K562 (cell line): ENCODE results near the gene WFIKKN2. TPM values are rescaled to one million over a fixed set of nuclear protein-coding genes. Genes with fewer than 3 reads are reported as not detected.

Source experiments
- CSDE1 ChIP-seq, 2 experiments: fragments of 450-650 bp; IDR thresholded peaks; 2 replicates each; pipeline ENCODE4 v1.6.1; 2016; ENCODE audit warnings: mild to moderate bottlenecking in 1 of 2
- CTBP1 ChIP-seq: fragments of 450-650 bp; IDR thresholded peaks from 2 replicates; pipeline ENCODE4 v1.6.1; 2016; ENCODE audit warnings: borderline replicate concordance
- ELK1 ChIP-seq: sonication (generic); formaldehyde crosslinking; IDR thresholded peaks from 2 replicates; pipeline ENCODE4 v1.8.1; 2022; ENCODE audit warnings: missing genetic modification reagents
- ETS1 ChIP-seq: conservative IDR thresholded peaks from 2 replicates; pipeline ENCODE4 v1.6.1; 2011; ENCODE audit warnings: low read depth, mild to moderate bottlenecking, low read length; ENCODE audit not compliant: control insufficient read depth
- HDAC2 ChIP-seq: fragments of 450-650 bp; IDR thresholded peaks from 2 replicates; pipeline ENCODE4 v1.6.1; 2016; ENCODE audit warnings: mild to moderate bottlenecking
- KDM5B ChIP-seq: fragments of 200-600 bp; sonication (generic); IDR thresholded peaks from 2 replicates; pipeline ENCODE4 v1.6.1; 2012; ENCODE audit warnings: low read depth, mild to moderate bottlenecking, moderate library complexity, low read length, control low read depth, inconsistent platforms; ENCODE audit not compliant: insufficient replicate concordance
- MBD2 ChIP-seq: sonication (generic); IDR thresholded peaks from 2 replicates; pipeline ENCODE4 v1.6.1; 2016; ENCODE audit warnings: low read depth, borderline replicate concordance
- MED1 ChIP-seq: sonication (generic); formaldehyde crosslinking; IDR thresholded peaks from 2 replicates; pipeline ENCODE4 v1.8.1; 2023; ENCODE audit warnings: missing genetic modification reagents, borderline replicate concordance
- MTA3 ChIP-seq: fragments of 450-650 bp; formaldehyde crosslinking; IDR thresholded peaks from 2 replicates; pipeline ENCODE4 v1.6.1; 2017; ENCODE audit warnings: mild to moderate bottlenecking, borderline replicate concordance
- MYC ChIP-seq, 2 experiments: fragments of 250-450 bp in 1 of 2; sonication (Bioruptor Pico) in 1 of 2; IDR thresholded peaks; 2 replicates each; pipeline versions ENCODE4 v1.5.1 to v1.6.1; 2012 to 2021; ENCODE audit warnings: low read depth in 2 of 2, borderline replicate concordance in 1 of 2, improper control_type of control experiment in 1 of 2, low read length in 1 of 2, mild to moderate bottlenecking in 1 of 2, moderate library complexity in 1 of 2
- NCOA2 ChIP-seq, 2 experiments: fragments of 450-650 bp; IDR thresholded peaks; 2 replicates each; pipeline ENCODE4 v1.6.1; 2018; ENCODE audit warnings: mild to moderate bottlenecking in 2 of 2, moderate library complexity in 1 of 2; ENCODE audit not compliant: partially characterized antibody in 2 of 2
- NRF1 ChIP-seq, 2 experiments: fragments of 450-650 bp; IDR thresholded peaks in 1 of 2; conservative IDR thresholded peaks in 1 of 2; 2 replicates each; pipeline ENCODE4 v1.6.1; 2014; ENCODE audit warnings: mild to moderate bottlenecking in 2 of 2
- RBBP5 ChIP-seq: fragments of 200-600 bp; sonication (generic); IDR thresholded peaks from 2 replicates; pipeline ENCODE4 v1.6.1; 2012; ENCODE audit warnings: borderline replicate concordance, mild to moderate bottlenecking, low read length, control low read depth, inconsistent platforms; ENCODE audit not compliant: insufficient read depth, poor library complexity, severe bottlenecking
- RCOR1 ChIP-seq, 2 experiments: IDR thresholded peaks; 2 replicates each; pipeline ENCODE4 v1.6.1; 2012; ENCODE audit warnings: low read depth in 2 of 2, low read length in 2 of 2, borderline replicate concordance in 1 of 2, improper control_type of control experiment in 1 of 2
- TAF1 ChIP-seq: IDR thresholded peaks from 2 replicates; pipeline ENCODE4 v1.6.1; 2011; ENCODE audit warnings: mild to moderate bottlenecking, low read length, moderate library complexity; ENCODE audit not compliant: insufficient read depth, control insufficient read depth, severe bottlenecking; ENCODE audit errors: extremely low read depth
- TBP ChIP-seq: optimal IDR thresholded peaks from 2 replicates; pipeline ENCODE3; 2011; ENCODE audit warnings: low read depth, low read length, improper control_type of control experiment
- TEAD4 ChIP-seq, 2 experiments: sonication (generic) in 1 of 2; formaldehyde crosslinking in 1 of 2; IDR thresholded peaks; 2 replicates each; pipeline versions ENCODE4 v1.6.1 to v1.8.0; 2012 to 2022; ENCODE audit warnings: borderline replicate concordance in 1 of 2, inconsistent platforms in 1 of 2, low read length in 1 of 2, mild to moderate bottlenecking in 1 of 2, missing genetic modification reagents in 1 of 2
- TFAP4 ChIP-seq: sonication (generic); formaldehyde crosslinking; IDR thresholded peaks from 2 replicates; pipeline ENCODE4 v1.8.0; 2022; ENCODE audit warnings: missing genetic modification reagents, mild to moderate bottlenecking, moderate library complexity, borderline replicate concordance
- THRB ChIP-seq: fragments of 450-650 bp; formaldehyde crosslinking; conservative IDR thresholded peaks from 2 replicates; pipeline ENCODE4 v1.4.0; 2022; ENCODE audit warnings: mild to moderate bottlenecking, missing genetic modification characterization
- polyA plus RNA-seq, 8 experiments: library from polyadenylated mRNA; depleted of rRNA in 4 of 8; stranded (reverse) in 5 of 8; unstranded in 3 of 8; fragments of >200 nt; fragmentation: Nextera tagmentation in 2 of 8; fragmentation: Illumina TruSeq in 1 of 8; extraction: Ambion mirVana in 2 of 8; extraction: Trizol in 1 of 8; gene quantifications; 2 replicates each; pipeline versions ENCODE4 v1.2.1 to v1.2.3, GENCODE V29; 2011 to 2014; ENCODE audit warnings: inconsistent platforms in 1 of 8, missing spikeins in 1 of 8
- total RNA-seq, 7 experiments: library from RNA; depleted of rRNA in 6 of 7; stranded (reverse); fragments of >200 nt in 6 of 7; fragmentation: Illumina TruSeq in 2 of 7; extraction: Trizol in 2 of 7; gene quantifications; 2 replicates each; pipeline versions ENCODE4 v1.2.1 to v1.2.3, GENCODE V29; 2011 to 2021; ENCODE audit warnings: low replicate concordance in 1 of 7

Gene WFIKKN2
- total and polyA plus RNA-seq, 9 of the 15 experiments (the other 6 are each of a cell fraction or from before 2014, with no cell fraction given): 0.07 TPM; not detected in 8

- peak; percentile 97 for TF ChIP-seq TAF1
- TF ChIP-seq ETS1: peak; percentile 91
- TF ChIP-seq RBBP5: peak; percentile 39
- no peak for TF ChIP-seq NCOA2 (IDR thresholded peaks at IDR 0.05; ENCODE audit: partially characterized antibody in 2 of 2)
- TF ChIP-seq MTA3: peak; percentile 96
- peak; percentile 51 for TF ChIP-seq MYC (IDR thresholded peaks at IDR 0.05; ENCODE audit: low read depth, low read length)
- TF ChIP-seq MYC (CRISPR knock-in tag; IDR thresholded peaks at IDR 0.05; ENCODE audit: borderline replicate concordance, low read depth): no peak
- TF ChIP-seq RCOR1 (IDR thresholded peaks at IDR 0.05; ENCODE audit: borderline replicate concordance in 1 of 2, low read depth in 2 of 2, low read length in 2 of 2): peak in 1 of 2 experiments; percentile 18; a peak in 1 of 4 replicates
- no peak for TF ChIP-seq MED1 (CRISPR knock-in tag)
- peak; percentile 99 for TF ChIP-seq TBP
- peak; percentile 74; the same call in 1 of the 2 replicates for TF ChIP-seq TFAP4 (CRISPR knock-in tag)
- peak in 1 of 2 experiments; percentile 71; a peak in 1 of 4 replicates for TF ChIP-seq CSDE1 (IDR thresholded peaks at IDR 0.05)
- no peak for TF ChIP-seq ELK1 (CRISPR knock-in tag)
- peak; percentile 70 to 72; a peak in 3 of 4 replicates for TF ChIP-seq NRF1 (conservative IDR thresholded peaks at IDR 0.05 in 1 of 2, IDR thresholded peaks at IDR 0.05 in 1 of 2)
- TF ChIP-seq TEAD4 (IDR thresholded peaks at IDR 0.05; ENCODE audit: low read length): 0 out of 2 replicates have a peak, but pooled peaks have one; percentile 30
- no peak for TF ChIP-seq TEAD4 (CRISPR knock-in tag; IDR thresholded peaks at IDR 0.05; ENCODE audit: borderline replicate concordance)
- peak; percentile 99 for TF ChIP-seq KDM5B
- TF ChIP-seq MBD2: peak; percentile 86
- TF ChIP-seq CTBP1: peak; percentile 78
- 0 out of 2 replicates have a peak, but pooled peaks have one; percentile 40 for TF ChIP-seq THRB
- peak; percentile 31; the same call in 1 of the 2 replicates for TF ChIP-seq HDAC2
These were observed 31.0 kb downstream of the WFIKKN2 start, which contains the start of gene TOB1 (continued) for GRCh38 chr17:50866261-50866949.
